Mesenchymal stem cell (in vitro differentiated cells and primary cell): Measurements from ENCODE around the gene ATF7.

Experiments
- DNase-seq: peaks from one replicate; pipeline ENCODE4 v3.0.0-alpha.2; 2013
- H2AFZ ChIP-seq: one replicate; pipeline ENCODE4 v1.6.1; 2013; ENCODE audit warnings: low read depth, mild to moderate bottlenecking, control low read depth, inconsistent platforms, low read length, moderate library complexity
- H2AK5ac ChIP-seq: 2 replicates; pipeline ENCODE4 v1.6.1; 2013; ENCODE audit warnings: low read length, moderate library complexity, mild to moderate bottlenecking, inconsistent platforms; ENCODE audit not compliant: severe bottlenecking
- H2BK120ac ChIP-seq: one replicate; pipeline ENCODE4 v1.6.1; 2013; ENCODE audit warnings: low read depth, mild to moderate bottlenecking, inconsistent platforms, low read length, moderate library complexity
- H2BK12ac ChIP-seq, 2 experiments: one replicate each; pipeline ENCODE4 v1.6.1; 2013; ENCODE audit warnings: inconsistent platforms in 2 of 2, low read length in 2 of 2, mild to moderate bottlenecking in 2 of 2, moderate library complexity in 2 of 2, control low read depth in 1 of 2
- H2BK15ac ChIP-seq: one replicate; pipeline ENCODE4 v1.6.1; 2013; ENCODE audit warnings: mild to moderate bottlenecking, low read depth, inconsistent platforms; ENCODE audit not compliant: poor library complexity, severe bottlenecking
- H2BK5ac ChIP-seq: 2 replicates; pipeline ENCODE4 v1.6.1; 2013; ENCODE audit warnings: low read depth, mild to moderate bottlenecking, low read length, control low read depth, inconsistent platforms; ENCODE audit not compliant: poor library complexity, severe bottlenecking
- H3K14ac ChIP-seq, 2 experiments: one replicate each; pipeline ENCODE4 v1.6.1; 2013; ENCODE audit warnings: inconsistent platforms in 2 of 2, low read length in 2 of 2, control low read depth in 1 of 2, mild to moderate bottlenecking in 1 of 2, moderate library complexity in 1 of 2
- H3K18ac ChIP-seq, 2 experiments: one replicate each; pipeline ENCODE4 v1.6.1; 2013; ENCODE audit warnings: inconsistent platforms in 2 of 2, low read length in 2 of 2, control low read depth in 1 of 2, low read depth in 1 of 2, mild to moderate bottlenecking in 1 of 2
- H3K23ac ChIP-seq, 2 experiments: one replicate each; pipeline ENCODE4 v1.6.1; 2013; ENCODE audit warnings: inconsistent platforms in 2 of 2, low read length in 2 of 2, mild to moderate bottlenecking in 2 of 2, moderate library complexity in 2 of 2, control low read depth in 1 of 2
- H3K27ac ChIP-seq: 2 replicates; pipeline ENCODE4 v1.5.1; 2013; ENCODE audit warnings: mild to moderate bottlenecking, moderate library complexity, low read length, control low read depth, inconsistent platforms; ENCODE audit not compliant: poor library complexity, severe bottlenecking
- H3K27me3 ChIP-seq, 2 experiments: 2 replicates each; pipeline versions ENCODE4 v1.6.1 to v1.7.0; 2013; ENCODE audit warnings: low read length in 2 of 2, mild to moderate bottlenecking in 2 of 2, moderate library complexity in 2 of 2, control low read depth in 1 of 2, inconsistent platforms in 1 of 2; ENCODE audit not compliant: control insufficient read depth in 1 of 2, insufficient read depth in 1 of 2
- H3K36me3 ChIP-seq, 2 experiments: 2 replicates each; pipeline versions ENCODE4 v1.6.1 to v1.7.0; 2013; ENCODE audit warnings: low read length in 2 of 2, control low read depth in 1 of 2, inconsistent platforms in 1 of 2, low read depth in 1 of 2, mild to moderate bottlenecking in 1 of 2; ENCODE audit not compliant: insufficient read depth in 2 of 2, control insufficient read depth in 1 of 2
- H3K4ac ChIP-seq, 2 experiments: one replicate each; pipeline ENCODE4 v1.6.1; 2013; ENCODE audit warnings: inconsistent platforms in 2 of 2, low read length in 2 of 2, mild to moderate bottlenecking in 2 of 2, moderate library complexity in 2 of 2, control low read depth in 1 of 2, low read depth in 1 of 2
- H3K4me1 ChIP-seq: 2 replicates; pipeline ENCODE4 v1.6.1; 2013; ENCODE audit warnings: low read depth, low read length, control low read depth; ENCODE audit not compliant: control insufficient read depth, insufficient read depth
- H3K4me2 ChIP-seq: 2 replicates; pipeline ENCODE4 v1.6.1; 2013; ENCODE audit warnings: low read length, mild to moderate bottlenecking, inconsistent platforms; ENCODE audit not compliant: poor library complexity, severe bottlenecking
- H3K4me3 ChIP-seq, 2 experiments: 2 replicates each; pipeline versions ENCODE4 v1.5.1 to v1.7.0; 2013; ENCODE audit warnings: low read length in 2 of 2, mild to moderate bottlenecking in 2 of 2, control low read depth in 1 of 2, low read depth in 1 of 2; ENCODE audit not compliant: insufficient read depth in 1 of 2
- H3K79me1 ChIP-seq: replicated peaks from 2 replicates; pipeline ENCODE4 v1.6.1; 2013; ENCODE audit warnings: mild to moderate bottlenecking, control low read depth, low read length, inconsistent platforms; ENCODE audit not compliant: poor library complexity, severe bottlenecking
- H3K9ac ChIP-seq: 2 replicates; pipeline ENCODE4 v1.7.0; 2013; ENCODE audit warnings: mild to moderate bottlenecking, low read length, moderate library complexity
- H3K9me3 ChIP-seq: 2 replicates; pipeline ENCODE4 v1.7.0; 2013; ENCODE audit warnings: mild to moderate bottlenecking, low read length; ENCODE audit not compliant: control insufficient read depth
- H4K8ac ChIP-seq: one replicate; pipeline ENCODE4 v1.6.1; 2013; ENCODE audit warnings: inconsistent platforms, mild to moderate bottlenecking, low read length, moderate library complexity
- H4K91ac ChIP-seq: one replicate; pipeline ENCODE4 v1.6.1; 2013; ENCODE audit warnings: mild to moderate bottlenecking, low read length, inconsistent platforms
- WGBS: methylation state at CpG from one replicate; pipeline ENCODE4 v1.1.7; 2013; ENCODE audit warnings: mixed read lengths; 5-methylcytosine and 5-hydroxymethylcytosine counted together

ATF7 gene

DNA sequence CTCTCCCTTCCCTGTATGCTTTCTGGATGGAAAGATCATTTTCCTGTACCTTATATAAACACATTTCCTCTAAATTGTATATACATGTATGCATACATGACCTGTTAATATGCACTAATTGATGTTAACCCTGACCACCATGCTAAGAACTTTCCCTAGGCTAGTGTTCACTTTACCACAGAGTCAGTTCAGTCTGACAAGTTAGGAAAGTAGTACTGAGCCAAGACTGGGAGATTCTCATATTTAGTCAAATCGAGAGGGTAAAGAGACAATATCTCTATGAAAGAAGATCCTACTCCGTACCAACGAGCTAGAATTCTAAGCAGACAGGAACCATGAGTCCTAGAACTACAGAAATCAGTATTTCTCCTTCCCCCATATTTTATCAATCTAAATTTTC is 36.8 kb downstream of the ATF7 start:
- no peak overlapping the region for H3K4me3 ChIP-seq
- peaks cover 0 to 10% of the 10 kb centered on the region in 2 experiments for H3K36me3 ChIP-seq
- H3K79me1 ChIP-seq: peaks cover 11% of the 10 kb centered on the region
- H2BK5ac ChIP-seq: no peak overlapping the region
- H3K14ac ChIP-seq: no peak overlapping the region
- no peak overlapping the region for H4K91ac ChIP-seq
- no peak overlapping the region for H2AFZ ChIP-seq
- DNase-seq: no peak
- H3K4me1 ChIP-seq: no peaks in the 10 kb centered on the region
- WGBS: 100% methylated on average over 3 of the region's 3 CpGs
- no peak overlapping the region for H2BK120ac ChIP-seq
- H2BK15ac ChIP-seq: no peak overlapping the region
- no peak overlapping the region for H3K27ac ChIP-seq
- no peak overlapping the region for H2BK12ac ChIP-seq
- no peak overlapping the region for H4K8ac ChIP-seq
- H3K4me2 ChIP-seq: no peak overlapping the region
- no peak overlapping the region for H3K4ac ChIP-seq
- no peak overlapping the region for H3K23ac ChIP-seq
- no peaks in the 10 kb centered on the region for H3K9me3 ChIP-seq
- no peak overlapping the region for H3K18ac ChIP-seq
- no peaks in the 10 kb centered on the region for H3K27me3 ChIP-seq
- H3K9ac ChIP-seq: no peak overlapping the region
- H2AK5ac ChIP-seq: no peak overlapping the region

GRCh38 chr12:53588123-53588522 is 38.1 kb downstream of the ATF7 start:
- Histone ChIP-seq H2BK12ac (no peak overlapping the region), H3K14ac (no peak overlapping the region), H3K23ac (no peak overlapping the region), H4K91ac (no peak overlapping the region), H3K4me1 (no peaks in the 10 kb centered on the region), H2BK120ac (no peak overlapping the region), H3K4ac (no peak overlapping the region), H2AK5ac (no peak overlapping the region), H2BK15ac (no peak overlapping the region), H3K4me3 (no peak overlapping the region), H2BK5ac (no peak overlapping the region), H3K79me1 (peaks cover 13% of the 10 kb centered on the region), H3K9me3 (no peaks in the 10 kb centered on the region), H3K27me3 (no peaks in the 10 kb centered on the region), H3K36me3 (peaks cover 0 to 9% of the 10 kb centered on the region in 2 experiments), H3K18ac (no peak overlapping the region), H3K9ac (no peak overlapping the region), H3K4me2 (no peak overlapping the region), H4K8ac (no peak overlapping the region), H3K27ac (no peak overlapping the region), H2AFZ (no peak overlapping the region)
- WGBS: 100% methylated on average over 3 of the region's 3 CpGs
- no peak for DNase-seq

DNA sequence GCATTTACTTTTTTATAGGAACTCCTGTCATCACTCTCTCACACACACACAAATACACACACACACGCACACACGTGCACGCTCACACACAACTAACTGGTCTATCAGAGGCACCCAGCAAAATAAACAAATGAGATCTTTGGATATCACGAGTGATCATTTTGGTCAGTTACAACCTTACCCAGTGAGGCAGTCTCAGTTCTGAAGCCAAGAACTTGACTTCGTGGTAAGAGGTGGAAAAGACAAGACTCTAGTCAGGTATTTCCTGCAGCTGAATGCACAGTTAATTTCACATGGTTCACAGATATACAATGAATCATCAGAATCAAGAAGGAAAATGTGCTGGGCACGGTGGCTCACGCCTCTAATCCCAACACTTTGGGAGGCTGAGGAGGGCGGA is 39.4 kb downstream of the ATF7 start:
- DNase-seq: no peak
- Histone ChIP-seq H3K36me3 (peaks cover 0 to 9% of the 10 kb centered on the region in 2 experiments), H3K4ac (no peak overlapping the region), H3K14ac (no peak overlapping the region), H2BK120ac (no peak overlapping the region), H3K4me1 (no peaks in the 10 kb centered on the region), H2BK5ac (no peak overlapping the region), H3K79me1 (peaks cover 15% of the 10 kb centered on the region), H3K4me3 (no peak overlapping the region), H3K18ac (no peak overlapping the region), H2AFZ (no peak overlapping the region), H4K91ac (no peak overlapping the region), H3K23ac (no peak overlapping the region), H2AK5ac (no peak overlapping the region), H2BK15ac (no peak overlapping the region), H3K27ac (no peak overlapping the region), H3K4me2 (no peak overlapping the region), H4K8ac (no peak overlapping the region), H3K9me3 (no peaks in the 10 kb centered on the region), H3K27me3 (no peaks in the 10 kb centered on the region), H2BK12ac (no peak overlapping the region), H3K9ac (no peak overlapping the region)
- 92% methylated on average over 8 of the region's 8 CpGs for WGBS

GRCh38 chr12:53585448-53586125 is 40.6 kb downstream of the ATF7 start:
- no peak overlapping the region for H3K27ac ChIP-seq
- H3K79me1 ChIP-seq: peaks cover 12% of the 10 kb centered on the region
- H2BK15ac ChIP-seq: no peak overlapping the region
- DNase-seq: no peak
- no peak overlapping the region for H4K91ac ChIP-seq
- H3K4me1 ChIP-seq: no peaks in the 10 kb centered on the region
- H3K23ac ChIP-seq: no peak overlapping the region
- H3K9ac ChIP-seq: no peak overlapping the region
- no peak overlapping the region for H2AK5ac ChIP-seq
- no peak overlapping the region for H2BK5ac ChIP-seq
- H3K27me3 ChIP-seq: no peaks in the 10 kb centered on the region
- no peak overlapping the region for H2BK120ac ChIP-seq
- no peak overlapping the region for H2AFZ ChIP-seq
- H2BK12ac ChIP-seq: no peak overlapping the region
- no peak overlapping the region for H3K4ac ChIP-seq
- H3K4me2 ChIP-seq: no peak overlapping the region
- WGBS: 81% methylated on average over 2 of the region's 2 CpGs
- peaks cover 0 to 9% of the 10 kb centered on the region in 2 experiments for H3K36me3 ChIP-seq
- H3K14ac ChIP-seq: no peak overlapping the region
- H4K8ac ChIP-seq: no peak overlapping the region
- no peak overlapping the region for H3K18ac ChIP-seq
- no peak overlapping the region for H3K4me3 ChIP-seq
- H3K9me3 ChIP-seq: no peaks in the 10 kb centered on the region
